Measurements from ENCODE around the gene ARL11.

The ARL11 gene

DNA sequence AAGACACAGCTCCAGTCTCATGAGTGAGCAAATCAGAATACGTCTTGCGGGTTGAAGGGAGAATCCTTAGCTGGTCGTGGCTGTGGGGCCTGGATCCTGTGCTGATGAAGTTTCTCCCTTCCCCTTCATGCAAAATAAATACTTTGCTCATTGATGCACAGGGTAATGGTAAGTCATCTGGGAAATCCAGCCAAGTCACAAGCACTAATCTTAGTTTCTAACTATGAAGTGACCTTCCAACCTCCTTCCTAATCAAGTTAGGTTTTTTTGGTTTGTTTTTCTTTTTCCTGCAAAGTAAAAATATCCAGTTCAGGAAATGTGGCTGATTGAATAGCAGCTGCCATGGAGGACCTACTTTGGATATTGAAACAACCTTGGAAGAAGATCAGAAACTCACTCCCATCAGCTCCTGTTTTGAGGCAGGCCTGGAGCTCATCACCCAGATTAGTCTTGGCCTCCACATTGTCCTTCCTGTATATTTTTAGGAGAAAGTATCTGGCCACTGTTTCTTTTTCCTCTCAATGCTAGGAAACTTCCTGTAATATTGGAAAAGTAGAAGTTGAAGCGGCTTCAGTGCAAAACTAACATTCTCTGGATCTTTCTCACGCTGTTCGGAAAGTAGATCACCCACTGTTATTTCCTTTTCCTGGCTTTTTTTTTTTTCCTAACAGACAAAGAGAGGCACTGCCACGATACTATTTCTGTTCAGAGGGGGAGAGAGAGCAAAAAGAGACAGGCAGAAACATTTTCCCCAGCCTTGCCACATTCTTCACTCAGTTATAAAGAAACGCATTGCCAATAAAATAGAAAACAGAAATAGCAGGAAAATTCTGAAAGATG, 12.3 kb upstream of the ARL11 start:
- DNase-seq (ENCODE audit: low read depth), result no peak

- no peak for DNase-seq (ENCODE audit: low read depth)
These were observed 11.6 kb upstream of the ARL11 start for GRCh38 chr13:49616676-49617065.

GRCh38 chr13:49620170-49620621, 8.1 kb upstream of the ARL11 start:
- DNase-seq (ENCODE audit: low read depth), result no peak

DNA sequence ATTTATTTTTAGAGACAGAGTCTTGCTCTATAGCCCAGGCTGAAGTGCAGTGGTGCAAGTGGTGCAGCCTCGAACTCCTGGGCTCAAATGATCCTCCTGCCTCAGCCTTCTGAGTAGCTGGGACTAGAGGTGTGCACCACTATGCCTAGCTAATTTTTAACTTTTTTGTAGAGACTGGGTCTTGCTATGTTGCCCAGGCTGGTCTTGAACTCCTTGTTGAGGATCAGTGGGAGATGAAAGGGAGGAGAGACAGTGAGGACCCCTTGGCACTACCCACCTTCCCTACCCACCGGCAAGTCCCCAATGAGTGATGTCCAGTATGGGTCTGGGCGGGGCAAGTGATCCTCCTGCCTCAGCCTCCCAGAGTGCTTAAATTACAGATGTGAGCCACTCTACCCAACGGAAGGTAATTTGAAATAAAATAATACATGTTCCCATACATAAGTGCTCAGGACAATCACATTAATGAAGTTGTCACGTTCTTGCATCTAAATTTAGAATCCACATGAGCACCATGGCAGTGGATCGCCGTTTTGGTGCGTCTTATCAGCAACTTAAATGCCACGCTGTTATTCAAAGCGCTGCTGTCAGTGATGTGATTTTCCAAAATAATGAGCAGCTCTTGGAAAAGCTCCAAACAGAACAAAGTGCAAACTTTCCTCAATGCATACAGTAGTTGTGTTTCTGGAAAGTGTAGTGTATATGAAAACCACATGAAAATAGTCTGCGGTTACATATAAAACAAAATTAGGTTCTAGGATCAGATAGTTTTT, 5.9 kb upstream of the ARL11 start:
- no peak for DNase-seq (ENCODE audit: low read depth)

DNA sequence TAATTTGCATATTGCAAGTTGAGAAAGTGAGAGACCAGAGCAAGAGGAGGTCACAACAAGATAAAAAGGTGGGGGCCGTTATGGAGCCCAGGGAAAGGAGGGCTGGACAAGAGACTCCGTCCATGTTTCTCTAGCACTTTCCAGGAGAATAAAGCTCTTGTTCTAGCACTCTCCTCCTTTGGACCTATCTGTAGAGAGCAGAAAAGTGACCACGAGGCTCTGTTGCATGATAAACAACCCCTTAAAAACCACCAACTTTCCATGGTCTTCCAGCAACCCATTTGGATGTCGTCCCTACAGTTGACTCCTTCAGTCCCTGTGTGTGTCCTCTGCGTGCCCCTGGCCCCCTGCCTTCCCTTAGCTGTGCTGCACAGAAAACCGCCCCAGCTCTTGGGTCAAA, 4.1 kb upstream of the ARL11 start:
- no peak for DNase-seq (ENCODE audit: low read depth)

DNA sequence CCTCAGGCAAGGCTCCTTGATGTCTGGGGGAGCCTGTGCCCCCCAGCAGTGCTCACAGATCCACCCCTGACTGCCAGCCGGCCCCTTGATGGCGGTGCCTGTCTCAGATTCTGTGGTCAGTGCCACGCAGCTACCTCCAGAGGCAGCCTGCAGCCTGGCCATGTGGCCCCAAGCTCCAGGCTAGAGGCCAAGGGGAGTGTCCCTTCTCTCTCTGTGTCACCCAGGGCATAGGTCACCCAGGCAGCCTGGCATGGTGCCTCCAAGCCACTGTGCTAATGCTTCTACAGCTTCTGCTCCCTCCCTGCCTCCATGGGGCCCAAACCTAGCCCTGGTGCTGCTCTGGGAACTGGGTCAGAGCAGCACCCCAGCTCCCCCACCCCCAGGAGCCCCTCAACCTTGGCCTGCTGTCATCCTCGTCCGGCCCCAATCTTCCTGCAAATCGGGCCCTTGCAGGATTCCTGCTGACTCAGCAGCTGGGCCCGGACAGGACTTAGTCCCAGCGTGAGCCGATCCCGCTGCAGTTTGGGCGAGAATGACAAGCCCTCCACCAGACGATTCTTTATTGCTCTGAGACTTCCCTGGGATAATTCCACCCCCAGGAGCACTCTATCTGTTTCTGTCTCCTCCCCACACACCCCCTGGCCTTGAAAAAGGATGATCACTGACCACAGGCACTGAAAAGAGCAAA, 2.8 kb upstream of the ARL11 start:
- no peak for DNase-seq (ENCODE audit: low read depth)

DNA sequence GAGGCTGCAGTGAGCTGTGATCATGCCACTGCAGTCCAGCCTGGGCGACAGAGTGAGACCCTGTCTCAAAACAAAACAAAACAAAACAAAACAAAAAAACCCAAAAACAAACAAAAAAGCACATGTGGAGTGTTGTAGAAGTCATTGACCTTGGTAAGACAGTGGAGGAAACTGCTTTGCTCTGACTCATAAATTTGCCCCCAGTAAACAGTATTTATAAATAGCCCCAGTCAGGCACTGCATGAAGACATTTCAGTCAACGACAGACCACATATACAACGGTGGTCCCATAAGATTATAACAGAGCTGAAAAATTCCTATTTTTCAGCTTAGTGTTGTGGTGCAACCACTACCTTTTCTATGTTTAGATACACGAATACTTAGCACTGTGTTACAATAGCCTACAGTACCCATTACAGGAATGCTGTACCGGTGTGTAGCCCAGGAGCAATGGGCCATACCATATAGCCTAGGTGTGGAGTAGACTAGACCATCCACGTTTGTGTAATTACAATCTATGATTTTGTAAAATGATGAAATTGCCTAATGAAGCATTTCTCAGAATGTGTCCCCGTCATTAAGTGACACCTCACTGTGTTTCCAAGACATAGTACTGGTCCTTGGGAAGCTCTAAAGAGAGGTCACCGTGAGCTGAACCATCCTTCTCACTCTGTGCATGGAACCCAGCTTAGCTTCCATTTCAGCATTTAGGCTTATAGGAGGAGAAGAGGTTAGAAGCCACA, 1.1 kb downstream of the ARL11 start:
- no peak for DNase-seq (ENCODE audit: low read depth)

GRCh38 chr13:49629947-49630346, 1.6 kb downstream of the ARL11 start:
- no peak for DNase-seq (ENCODE audit: low read depth)

GRCh38 chr13:49630580-49630979, 2.3 kb downstream of the ARL11 start:
- no peak for DNase-seq (ENCODE audit: low read depth)

GRCh38 chr13:49632156-49632555, 3.8 kb downstream of the ARL11 start:
- DNase-seq (ENCODE audit: low read depth), result no peak

GRCh38 chr13:49633710-49634109, 5.4 kb downstream of the ARL11 start:
- DNase-seq (ENCODE audit: low read depth), result no peak

- DNase-seq (ENCODE audit: low read depth), result no peak
These were observed 7.5 kb downstream of the ARL11 start for GRCh38 chr13:49635599-49636433.

DNA sequence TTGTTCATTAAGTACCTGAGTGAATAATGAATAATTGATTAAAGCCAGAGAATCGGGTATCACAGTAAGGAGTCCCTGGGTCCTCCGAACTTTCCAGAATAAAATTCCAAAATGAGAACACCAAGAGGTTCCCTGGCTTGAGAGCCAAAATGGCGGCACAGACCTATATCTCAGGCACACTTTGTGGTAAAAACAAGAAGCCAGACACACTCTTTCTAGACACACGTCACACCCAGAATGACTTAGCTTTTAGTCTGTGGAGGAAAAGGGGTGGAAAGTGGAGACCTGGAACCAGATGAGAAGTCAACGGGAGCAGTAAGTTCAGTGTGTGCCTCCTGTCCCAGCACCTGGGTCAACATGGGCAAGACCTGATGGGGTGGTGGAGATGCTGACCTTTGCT, 8.4 kb downstream of the ARL11 start:
- DNase-seq (ENCODE audit: low read depth), result no peak

- no peak for DNase-seq (ENCODE audit: low read depth)
These were observed 9.9 kb downstream of the ARL11 start for GRCh38 chr13:49638030-49638743.

DNA sequence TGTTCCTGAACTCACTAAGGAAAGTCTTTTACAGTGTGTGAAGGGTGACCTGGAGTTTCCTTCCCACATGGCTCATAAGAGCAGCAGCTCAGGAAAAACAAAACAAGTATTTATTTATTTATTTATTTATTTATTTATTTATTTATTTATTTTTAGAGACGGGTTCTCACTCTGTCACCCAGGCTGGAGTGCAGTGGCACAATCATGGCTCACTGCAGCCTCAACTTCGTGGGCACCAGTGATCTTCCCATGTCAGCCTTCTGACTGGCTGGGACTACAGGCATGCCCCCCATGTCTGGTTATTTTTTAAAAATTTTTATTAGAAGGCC, 10.4 kb downstream of the ARL11 start:
- DNase-seq (ENCODE audit: low read depth), result no peak

DNA sequence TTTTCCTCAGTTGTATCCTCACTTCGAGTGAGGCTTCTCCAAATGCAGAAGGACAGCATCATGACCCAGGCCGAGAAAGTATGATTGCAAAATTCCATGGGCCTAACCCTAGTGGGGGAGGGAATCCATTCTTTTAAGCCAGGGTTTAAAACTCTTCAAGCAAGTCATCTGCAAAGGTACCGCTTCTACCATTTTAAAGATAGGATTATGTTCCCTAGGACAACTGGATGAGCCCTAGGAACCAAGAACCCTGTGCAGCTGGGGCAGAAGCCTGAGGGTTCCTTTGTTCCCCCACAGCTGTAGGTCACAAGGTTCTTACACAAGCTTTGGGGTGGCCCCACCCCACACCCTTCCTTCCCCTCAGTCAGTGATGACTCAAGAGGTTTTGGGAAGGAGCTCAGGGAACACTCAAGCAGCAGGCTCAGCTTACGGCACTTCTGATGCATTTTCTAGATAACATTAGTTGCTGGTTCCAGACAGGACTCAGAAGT, 13.5 kb downstream of the ARL11 start:
- DNase-seq (ENCODE audit: low read depth), result no peak

DNA sequence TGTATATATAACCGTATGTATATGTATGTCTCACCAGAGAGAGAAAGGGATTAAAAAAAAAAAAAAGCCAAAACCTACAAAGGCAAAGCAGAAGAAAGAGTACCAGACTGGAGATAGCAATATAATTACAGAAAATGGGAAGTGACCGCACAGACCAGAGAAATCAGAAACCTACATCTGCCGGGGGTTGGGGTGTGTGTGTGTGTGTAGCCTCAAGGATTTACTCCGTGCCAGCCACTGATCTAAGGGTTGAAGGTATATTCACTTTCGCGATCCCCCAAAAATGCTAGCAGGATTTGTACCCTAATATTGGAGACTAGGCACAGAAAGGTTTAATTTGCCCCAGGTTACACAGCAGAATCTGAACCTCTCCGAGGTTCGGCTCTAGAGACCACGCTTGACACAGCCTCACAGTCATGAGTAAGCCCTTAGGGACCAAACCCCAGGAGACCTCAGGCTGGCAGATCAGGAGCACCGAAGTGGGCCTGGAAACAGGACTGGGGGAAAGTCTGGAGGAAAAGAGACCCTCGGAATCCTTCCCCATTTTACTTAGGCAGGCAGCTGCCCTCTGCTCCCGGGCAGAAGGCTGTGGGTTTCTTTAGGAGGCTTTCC, 14.8 kb downstream of the ARL11 start:
- no peak for DNase-seq (ENCODE audit: low read depth)

- no peak for DNase-seq (ENCODE audit: low read depth)
These were observed 17.1 kb downstream of the ARL11 start for GRCh38 chr13:49645451-49645850.

GRCh38 chr13:49646688-49647087, 18.4 kb downstream of the ARL11 start:
- no peak for DNase-seq (ENCODE audit: low read depth)

Measured in stimulated activated CD8-positive, alpha-beta memory T cell treated with anti-CD3 and anti-CD28 coated beads, Interleukin-4, amount 100 ng/mL, for 24 hours (primary cell).